Activated CD4-positive, alpha-beta memory T cell treated with anti-CD3 and anti-CD28 coated beads for 36 hours (primary cell): ENCODE measurements around the gene PALM2AKAP2. TPM values are rescaled to one million over a fixed set of nuclear protein-coding genes. Genes with fewer than 3 reads are reported as not detected.

Experiments used
- CTCF ChIA-PET: fragments of 350-600 bp; sonication (Branson Sonifier 250); formaldehyde crosslinking; loops from one replicate; lab custom pipeline; 2021; ENCODE audit warnings: antibody characterized with exemption, inconsistent platforms; lab: Charles Lee
- POLR2A ChIA-PET: fragments of 350-600 bp; sonication (Branson Sonifier 250); formaldehyde crosslinking; loops from one replicate; lab custom pipeline; 2021; ENCODE audit warnings: antibody characterized with exemption; lab: Charles Lee
- DNase-seq: peaks from one replicate; pipeline ENCODE4 v3.0.0-alpha.2; 2020
- H3K27ac Mint-ChIP-seq: one replicate; pipeline ENCODE4 v1.8.0; 2021; ENCODE audit warnings: mixed read lengths
- H3K27me3 Mint-ChIP-seq: one replicate; pipeline ENCODE4 v1.8.0; 2021; ENCODE audit warnings: mixed read lengths
- H3K36me3 Mint-ChIP-seq: one replicate; pipeline ENCODE4 v1.8.0; 2021; ENCODE audit warnings: mixed read lengths
- H3K4me1 Mint-ChIP-seq: one replicate; pipeline ENCODE4 v1.8.0; 2021; ENCODE audit warnings: low read depth, mixed read lengths
- H3K4me3 Mint-ChIP-seq: one replicate; pipeline ENCODE4 v1.8.0; 2021; ENCODE audit warnings: mild to moderate bottlenecking, mixed read lengths
- H3K9me3 Mint-ChIP-seq: one replicate; pipeline ENCODE4 v1.8.0; 2021; ENCODE audit warnings: mixed read lengths
- intact Hi-C: fragments of 100-400 bp; cut with micrococcal nuclease; formaldehyde crosslinking; loops from one replicate; pipeline ENCODE4 v1.15.1; 2023
- total RNA-seq, 2 experiments: library from RNA; stranded (reverse); gene quantifications; one replicate each; pipeline ENCODE4 v1.2.3, GENCODE V29; 2021

PALM2AKAP2 gene
- total RNA-seq, 2 experiments from 2014 or later = 0.36 TPM; not detected in 1

DNA sequence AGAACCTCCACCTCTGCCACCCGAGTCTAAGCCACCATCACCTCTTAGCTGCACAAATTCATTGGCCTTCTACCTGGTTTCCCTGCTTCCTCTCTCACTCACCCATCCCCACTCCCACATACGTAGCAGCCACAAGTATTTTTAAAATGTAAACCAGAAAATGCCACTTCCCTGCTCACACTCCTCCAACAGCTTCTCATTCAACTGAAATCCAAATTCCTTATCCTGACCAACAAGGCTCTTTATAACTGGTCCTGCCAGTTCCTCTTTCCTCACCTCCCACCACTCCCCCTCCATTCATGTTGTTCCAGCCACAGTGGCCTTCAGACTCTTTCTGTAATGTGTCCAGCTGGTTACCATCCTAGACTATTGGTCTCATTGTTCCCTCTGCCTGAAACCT is 25.0 kb upstream of the PALM2AKAP2 start:
- no peaks in the 10 kb centered on the region for H3K36me3 Mint-ChIP-seq
- ChIA-PET POLR2A (no interaction called here), CTCF (no interaction called here)
- no peaks in the 10 kb centered on the region for H3K9me3 Mint-ChIP-seq
- DNase-seq = no peak
- H3K4me1 Mint-ChIP-seq = no peaks in the 10 kb centered on the region
- intact Hi-C loops = no loop called here
- H3K4me3 Mint-ChIP-seq = no peak overlapping the region
- peaks cover 3% of the 10 kb centered on the region for H3K27me3 Mint-ChIP-seq
- H3K27ac Mint-ChIP-seq = no peak overlapping the region

DNA sequence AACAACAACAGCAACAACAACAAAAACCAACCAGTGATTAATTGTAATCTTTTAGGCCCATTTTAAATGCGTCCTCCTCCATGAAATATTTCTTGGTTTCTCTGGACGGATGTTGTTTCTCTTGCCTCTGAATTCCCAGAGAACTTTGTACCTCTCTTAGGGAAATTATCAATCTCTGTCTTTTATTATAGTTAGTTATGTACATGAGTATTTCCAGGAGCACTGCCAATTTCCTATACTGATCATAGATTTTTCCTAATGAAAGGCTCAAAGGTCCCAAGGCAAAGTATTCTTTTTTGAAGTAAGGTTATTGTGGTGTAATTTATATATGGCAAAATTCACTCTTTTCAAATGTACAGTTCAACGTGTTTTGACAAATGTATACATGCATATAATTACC is 20.4 kb upstream of the PALM2AKAP2 start:
- DNase-seq = no peak
- H3K9me3 Mint-ChIP-seq = no peaks in the 10 kb centered on the region
- no peak overlapping the region for H3K27ac Mint-ChIP-seq
- POLR2A ChIA-PET = no interaction called here
- H3K27me3 Mint-ChIP-seq = peaks cover 3% of the 10 kb centered on the region
- intact Hi-C loops = no loop called here
- H3K4me3 Mint-ChIP-seq = no peak overlapping the region
- H3K4me1 Mint-ChIP-seq = no peaks in the 10 kb centered on the region
- CTCF ChIA-PET = no interaction called here
- no peaks in the 10 kb centered on the region for H3K36me3 Mint-ChIP-seq

DNA sequence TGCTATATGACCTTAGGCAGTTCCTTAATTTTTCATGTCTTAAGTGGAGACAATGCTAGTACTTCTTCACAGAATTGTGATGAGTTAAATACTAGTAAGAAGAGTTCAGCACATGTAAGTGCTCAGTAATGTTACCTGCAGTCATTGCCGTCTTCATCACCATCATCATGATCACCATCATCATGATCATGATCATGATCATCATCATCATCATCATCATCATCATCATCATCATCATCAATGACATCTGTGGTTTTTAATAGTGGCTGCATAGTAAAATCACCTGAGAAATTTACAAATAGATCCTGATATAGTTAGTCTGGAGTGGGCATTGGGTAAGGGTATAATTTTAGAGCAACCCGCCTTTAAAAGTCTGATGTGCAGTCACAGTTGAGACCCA is 14.7 kb upstream of the PALM2AKAP2 start:
- DNase-seq = no peak
- no peaks in the 10 kb centered on the region for H3K36me3 Mint-ChIP-seq
- ChIA-PET CTCF (no interaction called here), POLR2A (no interaction called here)
- intact Hi-C loops = no loop called here
- H3K4me1 Mint-ChIP-seq = no peaks in the 10 kb centered on the region
- H3K9me3 Mint-ChIP-seq = no peaks in the 10 kb centered on the region
- no peak overlapping the region for H3K4me3 Mint-ChIP-seq
- H3K27ac Mint-ChIP-seq = no peak overlapping the region
- peaks cover 6% of the 10 kb centered on the region for H3K27me3 Mint-ChIP-seq

DNA sequence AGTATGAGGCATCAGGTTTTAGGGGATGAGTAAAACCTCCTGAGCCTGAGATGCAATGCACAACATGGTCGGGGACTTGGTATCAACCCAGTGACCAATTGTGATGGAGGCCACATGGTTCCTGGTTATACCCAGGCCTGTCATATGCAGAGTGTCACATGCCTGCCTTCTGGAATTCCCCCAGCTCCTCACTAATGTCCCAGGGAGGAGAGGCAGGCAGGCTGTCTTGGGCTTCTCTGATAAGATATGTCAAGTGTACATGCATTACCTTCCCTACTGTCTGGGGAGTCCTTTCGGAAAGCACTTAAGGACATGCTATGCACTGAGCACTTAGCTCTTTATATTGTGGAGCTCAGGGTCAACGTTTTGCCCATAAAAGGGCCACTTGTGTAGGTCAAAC is 14.2 kb upstream of the PALM2AKAP2 start:
- ChIA-PET POLR2A (no interaction called here), CTCF (no interaction called here)
- Mint-ChIP-seq H3K9me3 (no peaks in the 10 kb centered on the region), H3K4me3 (no peak overlapping the region), H3K27ac (no peak overlapping the region), H3K27me3 (peaks cover 9% of the 10 kb centered on the region), H3K4me1 (no peaks in the 10 kb centered on the region), H3K36me3 (no peaks in the 10 kb centered on the region)
- DNase-seq = no peak
- intact Hi-C loops = no loop called here

DNA sequence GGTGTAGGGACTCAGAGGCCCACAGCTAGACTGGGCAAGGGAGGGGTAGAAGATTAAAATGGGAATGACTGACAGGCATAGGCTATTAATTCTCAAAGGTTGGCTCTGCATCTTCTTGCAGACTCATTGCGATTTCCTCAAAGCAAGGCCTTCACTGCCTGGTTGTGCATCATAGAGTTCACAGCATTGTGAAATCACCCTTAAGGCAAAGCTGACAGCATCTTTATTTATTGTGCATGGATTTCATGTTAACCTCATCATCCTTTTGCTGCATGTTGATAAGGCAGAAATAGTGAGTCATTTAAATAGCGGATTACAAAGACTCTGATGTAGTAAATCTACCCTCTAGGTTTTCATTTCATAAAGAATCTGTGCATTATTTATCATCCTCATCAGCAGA is 13.6 kb upstream of the PALM2AKAP2 start:
- CTCF ChIA-PET = no interaction called here
- POLR2A ChIA-PET = no interaction called here
- intact Hi-C loops = no loop called here

DNA sequence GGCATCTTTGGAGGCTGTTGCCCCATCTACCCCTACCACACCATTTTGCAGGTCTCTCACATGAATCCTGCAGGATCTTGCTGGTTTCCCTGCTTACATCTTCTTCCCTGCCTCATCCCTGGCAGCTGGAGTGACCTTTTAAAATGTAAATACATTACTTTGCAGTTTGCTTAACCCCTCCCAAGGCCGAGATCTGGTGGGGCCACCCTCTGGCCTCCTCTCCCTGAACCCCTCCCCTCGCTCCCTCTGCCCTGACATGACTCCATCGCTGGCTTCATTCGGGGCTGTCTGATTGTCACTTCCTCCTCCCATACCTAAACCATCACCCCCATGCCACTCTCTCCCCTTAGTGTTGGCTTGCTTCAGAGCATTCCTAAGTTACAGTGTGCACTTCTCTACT is 12.6 kb upstream of the PALM2AKAP2 start:
- Mint-ChIP-seq H3K4me1 (no peaks in the 10 kb centered on the region), H3K4me3 (no peak overlapping the region), H3K9me3 (no peaks in the 10 kb centered on the region), H3K27ac (no peak overlapping the region), H3K36me3 (no peaks in the 10 kb centered on the region), H3K27me3 (peaks cover 20% of the 10 kb centered on the region)
- CTCF ChIA-PET = no interaction called here
- intact Hi-C loops = no loop called here
- POLR2A ChIA-PET = no interaction called here
- DNase-seq = no peak

More for the DNA sequence above, 13.6 kb upstream of the PALM2AKAP2 start:
- no peak overlapping the region for H3K27ac Mint-ChIP-seq
- H3K4me3 Mint-ChIP-seq = no peak overlapping the region
- H3K27me3 Mint-ChIP-seq = peaks cover 13% of the 10 kb centered on the region
- H3K36me3 Mint-ChIP-seq = no peaks in the 10 kb centered on the region
- H3K4me1 Mint-ChIP-seq = no peaks in the 10 kb centered on the region
- H3K9me3 Mint-ChIP-seq = no peaks in the 10 kb centered on the region
- DNase-seq = no peak

DNA sequence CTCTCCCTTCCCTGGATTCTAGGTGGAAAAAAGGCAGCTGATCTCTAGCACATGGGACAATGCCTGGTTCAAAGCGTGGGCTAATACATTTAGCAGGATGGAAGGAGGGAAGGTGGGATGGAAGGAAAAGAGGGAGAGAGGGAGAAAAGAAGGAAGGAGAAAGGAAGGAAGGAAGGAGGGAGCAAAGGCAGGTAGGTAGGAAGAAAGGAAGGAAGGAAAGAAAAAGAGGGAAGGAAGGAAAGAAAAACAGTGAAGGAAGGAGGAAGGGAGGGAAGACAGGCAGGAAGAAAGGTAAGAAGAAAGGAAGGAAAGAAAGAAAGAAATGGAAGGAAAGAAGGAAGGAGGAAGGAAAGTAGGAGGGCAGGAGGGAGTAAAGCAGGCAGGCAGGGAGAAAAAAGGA is 12.2 kb upstream of the PALM2AKAP2 start:
- CTCF ChIA-PET = no interaction called here

DNA sequence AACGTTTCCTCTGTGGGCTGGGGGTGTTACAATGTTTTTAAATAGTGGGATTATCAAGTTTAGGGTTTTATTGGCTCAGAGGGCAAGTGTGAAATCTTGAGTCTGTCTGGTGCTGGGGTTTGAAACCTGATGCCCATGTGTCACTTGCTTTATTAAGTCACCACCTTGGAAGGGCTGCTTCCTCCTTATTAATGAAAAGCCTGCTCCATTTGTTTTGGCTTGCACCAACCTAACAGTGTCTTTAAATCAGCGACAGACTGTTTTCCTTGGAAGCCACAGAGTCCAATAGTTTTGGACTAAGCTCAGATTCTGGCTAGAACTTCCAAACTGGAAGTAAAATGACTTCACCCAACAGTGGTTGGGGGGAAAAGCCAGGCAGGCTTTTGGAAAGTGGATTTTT is 10.7 kb upstream of the PALM2AKAP2 start:
- ChIA-PET CTCF (no interaction called here), POLR2A (no interaction called here)
- DNase-seq = no peak
- Mint-ChIP-seq H3K27me3 (peaks cover 20% of the 10 kb centered on the region), H3K4me1 (no peaks in the 10 kb centered on the region), H3K4me3 (no peak overlapping the region), H3K27ac (no peak overlapping the region), H3K9me3 (no peaks in the 10 kb centered on the region), H3K36me3 (no peaks in the 10 kb centered on the region)
- intact Hi-C loops = no loop called here

More for the DNA sequence above, 12.2 kb upstream of the PALM2AKAP2 start:
- Mint-ChIP-seq H3K36me3 (no peaks in the 10 kb centered on the region), H3K9me3 (no peaks in the 10 kb centered on the region), H3K4me3 (no peak overlapping the region), H3K27ac (no peak overlapping the region), H3K27me3 (peaks cover 20% of the 10 kb centered on the region), H3K4me1 (no peaks in the 10 kb centered on the region)
- intact Hi-C loops = no loop called here
- POLR2A ChIA-PET = no interaction called here
- no peak for DNase-seq

DNA sequence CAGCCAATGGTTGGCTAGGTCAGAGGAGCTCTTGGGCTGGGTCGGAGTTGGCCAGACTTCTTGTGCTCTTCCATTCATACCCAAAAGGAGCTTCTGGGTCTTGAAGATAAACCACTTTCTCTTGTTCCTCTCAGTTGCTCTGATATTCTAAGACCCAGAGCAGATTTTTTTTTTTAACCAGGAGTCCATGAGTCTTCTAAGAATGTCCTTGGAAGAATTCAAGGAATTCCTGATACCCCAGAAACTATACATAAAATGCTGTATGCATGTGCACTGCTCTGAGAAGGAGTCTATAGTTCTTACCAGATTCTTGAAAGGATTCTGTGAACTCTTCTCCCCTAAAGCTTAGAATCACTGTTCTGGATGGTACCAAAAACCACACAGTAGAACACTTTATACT is 9.9 kb upstream of the PALM2AKAP2 start:
- H3K9me3 Mint-ChIP-seq = no peaks in the 10 kb centered on the region
- intact Hi-C loops = no loop called here
- CTCF ChIA-PET = no interaction called here
- peaks cover 18% of the 10 kb centered on the region for H3K27me3 Mint-ChIP-seq
- POLR2A ChIA-PET = no interaction called here
- no peaks in the 10 kb centered on the region for H3K4me1 Mint-ChIP-seq
- H3K36me3 Mint-ChIP-seq = no peaks in the 10 kb centered on the region
- no peak overlapping the region for H3K27ac Mint-ChIP-seq
- no peak for DNase-seq
- no peak overlapping the region for H3K4me3 Mint-ChIP-seq

DNA sequence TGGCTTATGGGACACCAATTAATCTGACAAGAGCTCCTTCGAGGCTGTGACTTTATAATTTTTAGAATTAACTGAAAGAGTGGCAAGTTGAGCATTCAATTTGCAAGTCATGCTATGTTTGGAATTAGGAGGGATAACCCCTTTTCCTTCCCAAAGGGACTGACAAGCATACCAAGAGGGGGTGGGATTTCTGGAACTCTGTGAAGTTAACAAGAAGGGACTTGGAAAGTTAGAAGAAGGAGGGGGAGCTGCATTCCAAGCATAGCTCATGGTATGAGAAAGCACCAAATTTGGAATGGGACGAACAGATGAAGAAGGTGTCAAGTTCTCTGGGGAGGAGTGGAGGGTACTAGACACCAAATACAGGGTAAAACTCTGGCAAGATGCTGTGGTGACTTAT is 8.9 kb upstream of the PALM2AKAP2 start:
- no peaks in the 10 kb centered on the region for H3K9me3 Mint-ChIP-seq
- H3K36me3 Mint-ChIP-seq = no peaks in the 10 kb centered on the region
- H3K4me3 Mint-ChIP-seq = no peak overlapping the region
- no peaks in the 10 kb centered on the region for H3K4me1 Mint-ChIP-seq
- intact Hi-C loops = no loop called here
- H3K27me3 Mint-ChIP-seq = peaks cover 18% of the 10 kb centered on the region
- no peak for DNase-seq
- ChIA-PET CTCF (no interaction called here), POLR2A (no interaction called here)
- H3K27ac Mint-ChIP-seq = no peak overlapping the region

DNA sequence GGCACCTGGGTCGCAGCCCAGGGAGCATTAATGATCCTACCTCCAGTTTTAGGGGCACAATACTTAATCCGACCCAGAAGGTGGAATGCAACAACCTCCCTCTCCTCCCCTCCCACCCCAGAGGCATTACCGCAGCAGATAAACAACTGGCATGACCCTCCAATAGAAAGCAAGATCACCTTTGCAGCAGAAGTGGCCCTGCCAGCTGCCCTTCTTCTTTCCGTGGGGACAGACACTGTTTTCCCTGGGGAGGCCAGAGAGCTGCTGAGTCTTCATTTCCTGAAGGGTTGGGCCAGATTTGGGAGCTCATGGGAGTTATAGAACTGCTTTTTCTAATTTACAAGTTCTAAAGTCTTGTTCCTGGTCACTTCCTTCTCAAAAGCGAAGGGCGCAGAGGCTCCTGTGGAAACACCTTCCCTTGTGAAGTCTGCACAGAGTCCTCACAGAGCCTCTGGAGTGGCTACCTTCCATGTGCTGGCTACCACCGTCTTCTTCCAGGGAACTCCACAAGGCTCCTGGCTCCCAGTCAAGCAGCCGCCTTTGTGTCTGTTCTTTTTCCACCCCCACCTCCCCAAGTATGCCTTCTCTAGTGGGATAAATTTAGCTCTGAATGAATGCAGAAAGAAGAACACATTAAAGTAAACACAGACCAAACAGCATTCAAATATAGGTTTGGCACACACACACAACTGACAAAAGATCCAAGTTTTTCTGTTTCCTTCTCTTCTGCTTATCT is 8.0 kb upstream of the PALM2AKAP2 start:
- Mint-ChIP-seq H3K27ac (no peak overlapping the region), H3K36me3 (no peaks in the 10 kb centered on the region), H3K4me3 (no peak overlapping the region), H3K4me1 (no peaks in the 10 kb centered on the region), H3K27me3 (peaks cover 18% of the 10 kb centered on the region), H3K9me3 (no peaks in the 10 kb centered on the region)
- ChIA-PET POLR2A (no interaction called here), CTCF (no interaction called here)
- no peak for DNase-seq
- intact Hi-C loops = no loop called here

DNA sequence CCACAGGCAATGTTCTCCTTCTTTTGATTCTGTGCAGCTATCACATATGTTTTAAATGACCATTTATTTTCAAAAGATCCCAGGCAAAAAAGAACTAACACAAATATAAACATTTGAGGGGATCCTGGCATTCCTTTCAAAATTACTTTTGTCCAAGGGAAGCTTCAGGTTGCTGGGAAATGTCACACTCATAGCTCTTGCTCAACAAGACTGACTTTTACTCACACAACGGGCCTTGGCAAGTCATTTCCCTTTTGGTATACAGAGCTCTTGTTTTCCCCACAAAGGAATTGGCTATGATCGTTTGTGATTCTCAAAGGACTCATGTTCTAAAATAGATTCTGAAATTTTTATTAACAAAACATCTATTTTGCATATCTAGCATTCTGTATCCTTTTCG is 4.5 kb upstream of the PALM2AKAP2 start:
- intact Hi-C loops = no loop called here
- H3K36me3 Mint-ChIP-seq = no peaks in the 10 kb centered on the region
- H3K9me3 Mint-ChIP-seq = no peaks in the 10 kb centered on the region
- peaks cover 2% of the 10 kb centered on the region for H3K4me1 Mint-ChIP-seq
- H3K27ac Mint-ChIP-seq = no peak overlapping the region
- peaks cover 17% of the 10 kb centered on the region for H3K27me3 Mint-ChIP-seq
- ChIA-PET CTCF (no interaction called here), POLR2A (no interaction called here)
- DNase-seq = no peak
- H3K4me3 Mint-ChIP-seq = no peak overlapping the region

DNA sequence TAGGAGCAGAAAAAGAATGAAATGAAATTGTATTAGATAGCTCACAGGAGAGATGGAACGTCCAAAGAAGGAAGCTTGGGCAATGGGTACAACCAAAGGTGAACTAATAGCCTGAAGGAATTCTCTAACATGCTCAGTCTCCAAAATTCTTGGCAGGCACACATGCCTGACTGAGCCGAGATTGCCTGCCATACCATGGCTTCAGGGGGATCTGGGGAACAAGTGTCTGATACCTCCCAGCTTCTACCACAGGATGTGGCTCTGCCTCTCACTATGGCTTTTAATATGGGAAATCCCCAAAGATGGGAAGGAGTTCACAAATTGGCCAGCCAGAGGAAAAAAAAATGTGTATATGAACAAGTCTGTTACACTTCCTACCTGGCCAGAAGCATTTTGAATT is 3.6 kb upstream of the PALM2AKAP2 start:
- CTCF ChIA-PET = interaction anchor here (1.0 kb wide), 1 partner anchor 86 kb away, joined by 3 read pairs; no protein-coding TSS in a partner anchor
- Mint-ChIP-seq H3K9me3 (no peaks in the 10 kb centered on the region), H3K27me3 (peaks cover 16% of the 10 kb centered on the region), H3K36me3 (no peaks in the 10 kb centered on the region), H3K4me3 (no peak overlapping the region), H3K27ac (no peak overlapping the region), H3K4me1 (peaks cover 4% of the 10 kb centered on the region)
- intact Hi-C loops = no loop called here
- POLR2A ChIA-PET = no interaction called here
- no peak for DNase-seq
